Choroid plexus epithelial cell (primary cell): ENCODE measurements around the gene CDKN1C.
A peak's percentile ranks its signal among the peaks of the same experiment; 100 is the strongest.

Experiments
- DNase-seq: peaks from one replicate; pipeline ENCODE4 v3.0.0-alpha.2; 2010; ENCODE audit warnings: low read depth
- H3K4me3 ChIP-seq: 2 replicates; pipeline ENCODE4 v1.5.1; 2011; ENCODE audit warnings: low read depth, mild to moderate bottlenecking, control low read depth, low read length, moderate library complexity
- TF ChIP-seq, protein P1 (sequence below): conservative IDR thresholded peaks from 2 replicates; pipeline ENCODE4 v1.5.1; 2011; ENCODE audit warnings: low read depth, mild to moderate bottlenecking, control low read depth, inconsistent platforms, low read length, moderate library complexity

Gene CDKN1C

DNA sequence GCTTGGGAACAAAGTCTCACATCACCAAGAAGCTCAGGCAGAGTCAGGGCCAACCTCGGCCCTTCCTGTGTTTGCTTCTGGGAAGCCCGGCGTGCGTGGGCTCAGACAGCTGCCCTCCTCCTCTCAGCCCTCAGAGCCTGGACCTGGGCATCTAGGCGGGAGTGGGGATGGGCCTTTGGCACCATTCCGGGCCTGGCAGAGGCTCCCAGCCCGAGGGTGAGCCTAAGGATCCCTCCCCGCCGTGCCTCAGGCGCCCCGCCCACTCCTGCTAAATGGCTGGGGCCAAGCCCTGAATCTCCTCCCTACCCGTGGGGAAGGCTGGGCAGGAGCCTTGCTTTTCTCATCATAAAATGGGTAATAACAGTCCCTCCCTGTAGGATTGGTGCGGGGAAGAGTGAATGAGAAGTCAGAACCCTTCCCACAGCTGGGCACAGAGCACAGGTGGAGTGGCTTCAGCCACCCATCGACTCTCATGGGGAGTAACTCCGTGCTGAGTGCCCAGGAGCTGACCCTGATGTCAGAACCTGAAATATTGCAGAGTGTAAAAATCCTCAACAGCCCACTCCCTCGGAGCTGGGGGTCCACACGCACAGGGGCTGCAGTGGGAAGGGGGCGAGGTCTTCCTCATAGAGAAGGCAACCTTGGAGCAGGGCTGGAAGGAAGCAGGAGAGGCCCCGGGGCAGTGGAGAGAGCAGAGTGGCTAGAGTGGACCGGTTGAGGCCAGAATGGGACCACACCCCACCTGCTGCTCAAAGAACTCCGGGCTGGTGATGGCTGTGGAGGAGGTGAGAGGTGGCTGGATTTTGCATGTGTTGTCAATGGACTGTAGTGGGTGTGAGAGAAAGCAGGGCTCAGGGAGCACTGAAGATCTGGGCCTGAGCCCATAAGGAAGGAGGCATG lies 18.8 kb upstream of the CDKN1C start:
- TF ChIP-seq, protein P1, sequence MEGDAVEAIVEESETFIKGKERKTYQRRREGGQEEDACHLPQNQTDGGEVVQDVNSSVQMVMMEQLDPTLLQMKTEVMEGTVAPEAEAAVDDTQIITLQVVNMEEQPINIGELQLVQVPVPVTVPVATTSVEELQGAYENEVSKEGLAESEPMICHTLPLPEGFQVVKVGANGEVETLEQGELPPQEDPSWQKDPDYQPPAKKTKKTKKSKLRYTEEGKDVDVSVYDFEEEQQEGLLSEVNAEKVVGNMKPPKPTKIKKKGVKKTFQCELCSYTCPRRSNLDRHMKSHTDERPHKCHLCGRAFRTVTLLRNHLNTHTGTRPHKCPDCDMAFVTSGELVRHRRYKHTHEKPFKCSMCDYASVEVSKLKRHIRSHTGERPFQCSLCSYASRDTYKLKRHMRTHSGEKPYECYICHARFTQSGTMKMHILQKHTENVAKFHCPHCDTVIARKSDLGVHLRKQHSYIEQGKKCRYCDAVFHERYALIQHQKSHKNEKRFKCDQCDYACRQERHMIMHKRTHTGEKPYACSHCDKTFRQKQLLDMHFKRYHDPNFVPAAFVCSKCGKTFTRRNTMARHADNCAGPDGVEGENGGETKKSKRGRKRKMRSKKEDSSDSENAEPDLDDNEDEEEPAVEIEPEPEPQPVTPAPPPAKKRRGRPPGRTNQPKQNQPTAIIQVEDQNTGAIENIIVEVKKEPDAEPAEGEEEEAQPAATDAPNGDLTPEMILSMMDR: no peak
- DNase-seq: no peak
- H3K4me3 ChIP-seq: no peak overlapping the region

DNA sequence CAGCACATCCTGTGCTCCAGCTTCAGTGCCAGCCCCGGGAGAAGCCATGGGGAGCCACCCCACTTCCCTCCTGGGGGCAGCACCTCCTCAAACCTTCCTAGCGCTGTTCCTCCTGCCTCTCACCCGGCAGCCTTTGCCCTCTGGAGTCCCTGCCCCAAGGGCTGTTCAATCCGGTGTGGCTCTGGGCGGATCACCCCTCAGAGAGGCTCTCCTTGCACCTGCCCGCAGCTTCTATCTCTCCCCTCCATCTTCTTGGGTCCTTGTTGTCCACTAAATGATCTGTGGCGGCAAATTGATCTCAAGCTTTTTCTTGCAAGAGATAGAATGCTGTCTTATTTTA lies 18.1 kb upstream of the CDKN1C start:
- TF ChIP-seq, protein P1: no peak
- no peak for DNase-seq
- H3K4me3 ChIP-seq: no peak overlapping the region

DNA sequence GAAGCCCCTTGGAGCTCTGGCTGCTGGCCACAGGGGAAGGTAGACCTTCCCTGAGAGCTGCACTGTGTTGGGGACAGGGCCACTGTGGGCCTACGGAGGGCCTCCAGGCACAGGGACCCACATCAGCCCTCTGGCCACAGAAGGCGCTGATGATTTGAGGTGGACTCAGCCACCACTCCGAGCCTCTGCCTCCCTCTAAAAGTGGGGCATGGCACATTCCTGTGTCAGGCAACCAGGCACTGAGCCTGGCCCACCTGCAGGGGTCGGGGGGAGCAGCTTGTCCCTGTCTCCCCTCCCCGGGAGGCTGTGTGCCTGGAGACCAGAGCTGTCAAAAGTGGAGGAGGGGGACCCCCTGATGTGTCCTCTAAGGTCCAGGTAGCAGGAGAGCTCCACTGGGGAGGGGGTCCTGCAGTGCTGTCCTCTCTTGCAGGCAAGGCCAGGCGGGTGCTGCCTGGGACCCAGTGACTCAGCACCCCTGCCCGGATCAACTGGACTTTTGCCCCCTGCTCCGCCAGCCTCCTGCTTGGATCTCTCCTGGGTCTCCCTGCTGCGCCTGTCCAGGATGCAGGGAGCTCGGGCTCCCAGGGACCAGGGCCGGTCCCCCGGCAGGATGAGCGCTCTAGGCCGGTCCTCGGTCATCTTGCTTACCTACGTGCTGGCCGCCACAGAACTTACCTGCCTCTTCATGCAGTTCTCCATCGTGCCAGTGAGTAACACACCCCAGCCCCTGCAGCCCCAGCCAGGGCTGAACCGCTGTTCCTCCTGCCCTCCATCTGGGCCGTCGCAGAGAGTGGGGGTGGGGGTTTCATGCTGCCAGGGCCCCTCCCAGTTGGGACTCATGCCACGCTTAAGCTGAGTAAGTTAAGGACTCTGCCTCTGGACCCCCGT lies 17.5 kb upstream of the CDKN1C start:
- H3K4me3 ChIP-seq: peak overlapping the region; percentile 73
- TF ChIP-seq, protein P1: no peak

GRCh38 chr11:2901854-2902783 lies 16.5 kb upstream of the CDKN1C start:
- TF ChIP-seq, protein P1: no peak

More for the DNA sequence above, 17.5 kb upstream of the CDKN1C start:
- DNase-seq: no peak

GRCh38 chr11:2901196-2901796 lies 15.7 kb upstream of the CDKN1C start:
- TF ChIP-seq, protein P1: no peak
- DNase-seq: no peak
- peak overlapping the region; percentile 61 for H3K4me3 ChIP-seq

More at GRCh38 chr11:2901854-2902783, 16.5 kb upstream of the CDKN1C start:
- DNase-seq: peak; percentile 93
- peak overlapping the region; percentile 73 for H3K4me3 ChIP-seq
